Subcutaneous adipose tissue (tissue), 4 donors: ENCODE results near the gene EPHB4. TPM values are rescaled to one million over a fixed set of nuclear protein-coding genes. Genes with fewer than 3 reads are reported as not detected.

ENCODE experiments used
- CTCF ChIP-seq: fragments of 450-650 bp; IDR thresholded peaks from one replicate; pipeline ENCODE4 v1.5.1; 2016; ENCODE audit warnings: low read depth, mild to moderate bottlenecking, control low read depth, antibody characterized with exemption, moderate library complexity
- total RNA-seq, 4 donors: library from RNA; depleted of rRNA; stranded (reverse); fragments of >200 nt; gene quantifications; one replicate each; pipeline ENCODE4 v1.1.0, GENCODE V29; 2016

EPHB4 gene
- total RNA-seq, 4 donors from 2014 or later, result 9.5 to 53.7 (median 14.7) TPM

GRCh38 chr7:100818366-100818765, 9.0 kb downstream of the EPHB4 start:
- no peak for TF ChIP-seq CTCF

- no peak for TF ChIP-seq CTCF
These were observed 10.2 kb downstream of the EPHB4 start for GRCh38 chr7:100817097-100817496.

- no peak for TF ChIP-seq CTCF
These were observed 14.6 kb downstream of the EPHB4 start for GRCh38 chr7:100812729-100813128.

DNA sequence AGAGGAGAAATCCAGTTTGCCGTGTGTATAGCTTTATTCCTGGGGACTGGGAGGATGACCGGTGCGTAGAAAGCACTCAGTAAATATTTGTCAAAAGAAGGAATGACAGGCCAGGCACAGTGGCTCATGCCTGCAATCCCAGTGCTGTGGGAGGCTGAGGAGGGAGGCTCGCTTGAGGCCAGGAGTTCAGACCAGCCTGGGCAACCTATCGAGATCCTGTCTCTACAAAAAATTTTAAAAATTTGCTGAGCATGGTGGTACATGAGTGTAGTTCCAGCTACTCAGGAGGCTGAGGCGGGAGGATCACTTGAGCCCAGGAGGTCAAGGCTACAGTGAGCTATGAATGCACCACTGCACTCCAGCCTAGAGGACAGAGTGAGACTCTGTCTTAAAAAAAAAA, 15.8 kb downstream of the EPHB4 start:
- no peak for TF ChIP-seq CTCF

GRCh38 chr7:100808354-100808875, 18.9 kb downstream of the EPHB4 start:
- TF ChIP-seq CTCF, result no peak

DNA sequence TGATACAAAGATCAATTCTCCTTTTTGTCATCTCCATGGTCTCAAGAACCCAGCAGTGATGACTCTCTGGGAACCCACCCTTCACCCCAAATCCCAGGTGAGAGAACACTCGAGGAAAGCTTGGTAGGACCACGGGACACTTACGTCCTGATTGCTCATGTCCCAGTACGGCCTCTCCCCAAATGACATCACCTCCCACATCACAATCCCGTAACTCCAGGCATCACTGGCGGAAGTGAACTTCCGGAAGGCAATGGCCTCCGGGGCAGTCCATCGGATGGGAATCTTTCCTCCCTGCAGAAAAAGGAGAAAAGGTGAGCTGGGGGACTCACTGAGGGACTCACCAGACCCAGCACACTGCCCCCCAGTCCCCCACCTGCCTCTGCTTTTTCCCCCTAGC, 21.0 kb downstream of the EPHB4 start:
- no peak for TF ChIP-seq CTCF

GRCh38 chr7:100804681-100805431, 22.5 kb downstream of the EPHB4 start:
- TF ChIP-seq CTCF, result no peak
